ENCODE data around the gene DCST2.

The DCST2 gene

DNA sequence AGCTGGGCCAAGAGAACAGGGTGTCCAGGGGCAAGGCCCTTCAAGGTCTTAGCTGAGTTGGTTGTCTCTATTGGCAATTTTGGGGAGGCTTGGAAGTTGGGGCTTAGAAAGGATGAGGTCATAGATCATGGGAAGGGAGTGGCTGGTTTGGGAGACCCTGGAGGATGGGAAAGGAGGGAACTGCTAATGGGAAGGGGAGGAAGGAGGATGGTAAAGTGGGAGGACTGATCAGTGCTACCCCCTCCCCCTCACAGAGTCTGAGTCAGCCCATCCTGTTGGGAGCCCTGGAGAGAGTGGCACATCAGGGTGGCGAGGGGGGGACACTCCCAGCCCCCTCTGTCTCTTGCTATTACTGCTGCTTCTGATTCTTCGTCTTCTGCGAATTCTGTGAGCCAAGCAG is 35.0 kb upstream of the DCST2 start:
- no peak overlapping the region for H3K4me3 ChIP-seq (ENCODE audit: low read depth, low read length)
- TF ChIP-seq CTCF (IDR thresholded peaks at IDR 0.05; ENCODE audit: borderline replicate concordance, insufficient read depth, low read depth, low read length), result no peak

DNA sequence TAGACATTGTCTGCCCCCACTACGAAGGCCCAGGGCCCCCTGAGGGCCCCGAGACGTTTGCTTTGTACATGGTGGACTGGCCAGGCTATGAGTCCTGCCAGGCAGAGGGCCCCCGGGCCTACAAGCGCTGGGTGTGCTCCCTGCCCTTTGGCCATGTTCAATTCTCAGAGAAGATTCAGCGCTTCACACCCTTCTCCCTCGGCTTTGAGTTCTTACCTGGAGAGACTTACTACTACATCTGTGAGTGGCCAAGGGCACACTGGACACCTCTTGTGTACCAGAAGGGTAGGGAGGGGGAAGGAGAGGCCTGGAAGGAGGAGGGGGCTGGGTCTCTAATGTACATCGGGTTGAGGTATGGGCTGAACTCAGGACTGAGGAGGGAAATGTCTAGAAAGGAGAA is 33.2 kb upstream of the DCST2 start:
- H3K4me3 ChIP-seq (ENCODE audit: low read depth, low read length), result no peak overlapping the region
- no peak for TF ChIP-seq CTCF (IDR thresholded peaks at IDR 0.05; ENCODE audit: borderline replicate concordance, insufficient read depth, low read depth, low read length)

DNA sequence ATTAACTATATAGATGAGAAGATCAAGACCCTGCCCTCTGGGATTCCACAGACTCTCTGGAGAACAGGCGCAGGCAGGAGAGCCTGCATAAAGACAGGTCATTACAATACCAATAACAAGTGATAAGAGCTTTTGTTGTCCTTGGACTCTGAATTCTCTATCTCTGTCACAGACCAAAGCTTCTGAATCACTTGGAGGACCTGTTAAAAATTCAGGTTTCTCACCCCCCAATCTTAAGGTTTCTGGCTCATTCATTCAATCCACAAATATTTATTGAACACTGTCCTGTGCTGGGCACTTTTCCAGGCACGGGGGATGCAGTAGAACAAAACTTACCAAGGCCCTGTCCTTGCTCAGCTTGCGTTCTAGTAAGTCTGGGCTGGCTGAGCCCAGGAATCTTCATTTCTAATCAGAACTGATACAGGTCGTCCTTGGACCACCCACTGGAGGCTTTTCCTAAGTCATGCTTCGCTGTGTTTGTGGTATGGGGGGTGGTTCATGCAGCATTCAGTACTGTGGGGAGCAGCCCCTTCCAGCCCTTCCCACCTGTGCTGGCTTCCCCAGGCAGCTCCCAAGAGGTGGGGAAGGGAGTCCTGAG is 31.4 kb upstream of the DCST2 start:
- TF ChIP-seq CTCF (IDR thresholded peaks at IDR 0.05; ENCODE audit: borderline replicate concordance, insufficient read depth, low read depth, low read length), result no peak
- no peak overlapping the region for H3K4me3 ChIP-seq (ENCODE audit: low read depth, low read length)

DNA sequence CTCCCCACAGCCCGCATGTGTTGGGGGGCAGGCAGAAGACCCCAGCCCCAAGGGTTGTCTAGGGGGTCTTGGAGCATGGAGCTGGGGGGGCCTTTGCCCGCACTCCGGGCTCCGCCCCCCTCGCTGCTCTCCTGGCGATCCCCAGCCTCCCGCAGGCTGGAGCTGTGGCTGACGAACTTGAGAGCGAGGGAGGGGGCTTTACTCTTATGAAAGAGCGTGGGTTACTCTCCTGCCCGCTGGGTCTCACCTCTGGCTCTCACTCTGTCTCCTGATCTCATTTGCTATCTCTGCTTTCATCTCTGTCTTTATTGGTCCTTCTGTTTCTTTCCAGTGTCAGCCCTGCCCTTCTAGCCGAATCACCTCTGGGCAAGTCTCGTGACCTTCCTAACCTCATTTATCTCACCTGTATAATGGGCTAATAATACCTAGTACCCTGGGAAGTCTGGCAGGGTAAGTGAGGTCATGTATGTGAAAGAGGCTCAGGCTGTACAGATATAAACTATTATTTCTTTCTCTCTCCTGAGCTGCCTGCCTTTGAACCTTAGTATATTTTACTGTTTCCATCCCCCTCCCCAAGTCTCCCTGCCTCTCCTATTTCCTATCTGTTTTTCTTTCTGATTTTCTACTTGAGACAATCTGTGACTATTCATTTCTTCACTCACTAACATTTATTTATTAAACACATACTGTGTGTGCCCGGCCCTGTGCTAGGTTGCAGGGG is 30.7 kb upstream of the DCST2 start:
- no peak for TF ChIP-seq CTCF (IDR thresholded peaks at IDR 0.05; ENCODE audit: borderline replicate concordance, insufficient read depth, low read depth, low read length)
- H3K4me3 ChIP-seq (ENCODE audit: low read depth, low read length), result peak overlapping the region; percentile 89

DNA sequence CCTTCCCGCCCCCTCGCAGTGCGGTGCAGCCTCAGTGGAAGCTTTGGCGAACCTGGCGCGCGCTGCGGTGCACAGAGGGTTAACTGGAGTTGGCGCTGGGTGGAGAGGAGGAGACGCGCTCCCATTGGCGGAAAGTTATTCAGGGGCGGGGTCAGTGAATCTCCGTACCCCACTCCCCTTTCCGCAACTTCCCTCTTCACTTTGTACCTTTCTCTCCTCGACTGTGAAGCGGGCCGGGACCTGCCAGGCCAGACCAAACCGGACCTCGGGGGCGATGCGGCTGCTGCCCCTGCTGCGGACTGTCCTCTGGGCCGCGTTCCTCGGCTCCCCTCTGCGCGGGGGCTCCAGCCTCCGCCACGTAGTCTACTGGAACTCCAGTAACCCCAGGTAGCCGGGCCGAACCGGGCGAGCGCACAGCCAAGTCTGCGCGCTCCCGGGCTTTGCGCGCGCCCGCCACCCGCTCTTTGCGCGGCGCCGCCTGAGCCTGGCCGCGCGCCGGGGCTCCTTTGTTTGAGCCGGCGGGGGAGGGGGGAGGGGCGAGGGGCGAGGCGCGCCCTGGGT is 30.0 kb upstream of the DCST2 start, which contains the start of gene EFNA4:
TSS of gene EFNA4 (plus strand) at position 191 of the 561 bp plus-strand sequence. CDS start at position 275, 84 bp downstream.
- no peak for TF ChIP-seq CTCF (IDR thresholded peaks at IDR 0.05; ENCODE audit: borderline replicate concordance, insufficient read depth, low read depth, low read length)
- H3K4me3 ChIP-seq (ENCODE audit: low read depth, low read length), result peak within 1 kb of the TSS; percentile 89

- peak overlapping the region; percentile 89 for H3K4me3 ChIP-seq (ENCODE audit: low read depth, low read length)
- TF ChIP-seq CTCF (IDR thresholded peaks at IDR 0.05; ENCODE audit: borderline replicate concordance, insufficient read depth, low read depth, low read length), result peak; percentile 99
Observed at GRCh38 chr1:155062702-155063411, 29.3 kb upstream of the DCST2 start.

Data from GM12875 (cell line).